ENCODE results near the gene MUC5AC.

MUC5AC gene

DNA sequence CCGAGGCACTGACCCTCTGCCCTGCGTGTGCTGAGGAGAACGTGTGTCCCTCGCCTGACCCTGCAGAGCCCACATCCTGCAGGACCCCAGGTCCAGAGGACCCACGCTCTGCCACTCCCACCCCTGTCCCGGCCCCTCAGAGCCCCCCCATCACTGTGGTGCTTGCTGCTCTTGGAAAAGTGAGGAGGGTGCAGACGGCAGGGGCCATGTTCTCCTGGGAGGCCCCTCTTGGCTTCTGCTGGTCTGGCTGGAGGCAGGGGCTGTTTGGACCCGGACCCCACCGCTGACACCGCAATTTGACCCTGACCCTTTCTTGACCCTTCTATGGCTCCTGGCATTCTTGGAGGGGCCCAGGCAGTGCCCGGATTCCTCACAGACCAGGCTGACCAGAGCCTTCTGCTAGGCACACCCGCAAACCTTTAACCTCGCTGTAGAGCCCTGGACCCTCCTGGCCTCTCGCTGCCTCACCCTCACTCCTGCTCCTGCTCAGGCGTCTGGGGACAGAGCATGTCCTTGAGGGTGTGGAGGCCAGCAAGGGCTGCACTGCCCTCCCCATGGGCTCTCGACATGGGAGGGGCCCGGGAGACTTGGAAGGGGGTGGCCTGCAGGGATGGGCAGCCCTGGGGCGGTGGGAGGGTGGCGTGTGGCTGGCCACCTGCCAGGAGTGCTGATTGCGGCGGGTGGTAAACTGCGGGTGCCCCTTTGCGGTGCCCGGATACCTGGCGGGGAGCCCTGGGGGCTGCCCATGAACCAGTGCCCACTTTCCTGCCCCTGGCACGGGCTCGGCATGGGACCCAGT is 37.0 kb upstream of the MUC5AC start:
- no peak overlapping the region for H3K4me3 ChIP-seq (ENCODE audit: low read depth, low read length)

DNA sequence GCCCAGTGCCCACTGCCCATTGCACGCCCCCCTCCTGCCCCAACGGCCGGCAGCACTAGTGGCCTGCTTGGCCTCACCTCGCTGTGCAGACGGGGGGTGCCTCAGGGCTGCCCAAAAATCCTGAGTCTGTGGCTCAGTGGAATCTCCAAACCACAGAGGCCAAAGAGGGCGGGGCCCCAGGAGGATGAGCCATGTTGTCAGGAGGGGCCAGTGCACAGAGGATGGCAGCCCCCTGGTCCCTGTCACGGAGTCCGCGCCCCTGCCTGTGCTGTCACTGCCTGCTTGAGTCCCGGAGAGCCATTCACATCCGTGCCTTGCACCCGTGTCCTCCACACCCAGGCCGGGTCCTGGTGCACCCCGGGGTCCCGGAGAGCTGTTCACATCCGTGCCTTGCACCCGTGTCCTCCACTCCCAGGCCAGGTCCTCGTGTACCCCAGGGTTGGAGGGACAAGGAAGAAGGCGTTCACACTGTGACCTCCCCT is 36.4 kb upstream of the MUC5AC start:
- H3K4me3 ChIP-seq (ENCODE audit: low read depth, low read length): no peak overlapping the region

DNA sequence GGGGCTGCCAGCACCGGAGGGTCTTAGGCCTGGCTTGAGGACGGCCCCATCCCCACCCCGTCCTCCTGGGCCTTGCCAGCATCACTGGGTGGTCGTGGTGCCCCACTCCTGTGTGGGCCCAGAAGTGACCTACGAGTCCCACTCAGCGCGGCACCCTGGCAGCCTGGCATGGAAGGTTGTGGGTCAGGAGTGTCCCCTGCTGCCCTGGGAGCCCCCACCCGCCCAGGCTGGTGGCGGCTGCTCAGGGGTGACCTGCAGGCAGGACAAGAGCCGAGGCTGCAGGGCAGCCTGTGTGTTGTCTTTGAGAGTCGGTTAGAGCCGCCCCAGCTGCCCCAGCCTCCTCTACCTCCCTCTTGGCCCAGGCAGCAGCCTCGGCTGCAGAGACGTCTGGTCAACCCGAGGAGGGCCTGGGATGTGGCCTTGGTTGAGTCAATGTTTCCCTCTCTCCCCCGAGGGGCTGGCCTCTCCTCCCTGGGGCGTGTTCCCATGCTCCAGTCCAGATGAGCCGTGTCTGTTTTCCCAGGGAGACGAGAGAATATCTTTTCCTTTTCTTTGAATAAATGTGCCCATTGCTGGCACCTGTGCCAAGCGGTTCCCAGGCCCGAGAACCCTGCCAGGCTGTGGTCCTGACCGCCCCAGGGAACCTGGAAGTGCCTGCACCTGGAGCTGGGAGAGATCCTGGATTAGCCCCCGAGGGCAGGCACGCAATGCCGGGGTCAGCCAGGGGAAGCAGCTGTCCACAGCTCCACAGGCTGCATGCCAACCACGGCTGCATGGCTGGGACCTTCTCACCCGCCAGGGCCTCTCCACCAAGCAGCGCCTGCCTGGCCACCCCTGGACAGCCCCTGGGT is 35.7 kb upstream of the MUC5AC start:
- H3K4me3 ChIP-seq (ENCODE audit: low read depth, low read length): no peak overlapping the region

DNA sequence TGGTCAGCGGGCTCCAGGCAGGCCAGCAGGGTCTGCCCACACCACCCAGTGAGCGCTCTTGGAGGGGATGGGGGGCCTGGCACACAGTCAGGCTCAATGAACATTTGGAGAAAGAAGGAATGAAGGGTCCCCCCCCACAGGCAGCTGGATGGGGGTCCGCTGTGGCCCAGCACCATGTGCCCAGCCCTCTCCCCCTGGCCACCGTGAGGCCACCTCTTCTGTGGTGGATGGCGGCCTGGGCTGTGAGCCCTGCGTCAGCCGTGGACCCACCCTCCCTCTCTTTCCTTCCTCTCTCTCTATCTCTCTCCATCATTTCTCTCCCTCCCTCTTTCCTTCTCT is 35.1 kb upstream of the MUC5AC start:
- no peak overlapping the region for H3K4me3 ChIP-seq (ENCODE audit: low read depth, low read length)

DNA sequence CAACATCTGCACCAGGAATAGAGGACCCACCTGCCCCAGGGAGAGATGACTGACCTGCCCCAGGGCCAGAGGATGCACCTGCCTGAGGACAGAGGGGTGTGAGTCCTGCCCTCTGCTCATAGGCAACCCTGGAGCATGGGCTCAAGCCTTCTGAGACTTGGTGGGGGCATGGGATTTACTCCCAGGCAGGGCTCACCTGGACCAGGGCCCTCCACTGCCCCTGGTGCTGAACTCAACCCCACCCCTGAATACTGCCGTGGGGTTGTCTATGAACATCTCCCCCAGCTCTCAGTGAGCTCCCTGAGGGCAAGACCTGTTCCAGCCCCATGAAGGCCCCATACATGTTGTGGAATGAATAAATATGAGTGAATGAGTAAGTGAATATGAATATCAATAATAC is 33.8 kb upstream of the MUC5AC start:
- H3K4me3 ChIP-seq (ENCODE audit: low read depth, low read length): no peak overlapping the region

DNA sequence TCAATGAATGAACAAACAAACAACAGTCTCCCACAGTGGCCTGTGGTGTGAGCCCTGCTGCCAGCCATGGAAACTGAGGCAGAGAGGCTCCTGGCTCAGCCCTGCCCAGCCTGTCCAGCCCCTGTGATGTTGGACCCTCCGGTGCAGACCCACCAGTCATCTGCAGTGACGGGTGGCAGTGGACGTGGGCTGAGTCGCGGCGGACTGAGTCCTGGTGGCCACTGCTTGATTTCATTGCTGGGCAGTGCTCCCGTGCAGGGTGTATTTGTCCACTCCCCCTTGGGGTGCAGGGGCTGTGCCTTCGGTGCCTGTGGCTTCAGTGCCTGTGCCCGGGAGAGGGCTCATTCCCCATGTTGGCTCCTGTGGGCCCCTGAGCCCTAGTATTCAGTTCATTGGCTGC is 31.9 kb upstream of the MUC5AC start:
- no peak overlapping the region for H3K4me3 ChIP-seq (ENCODE audit: low read depth, low read length)

DNA sequence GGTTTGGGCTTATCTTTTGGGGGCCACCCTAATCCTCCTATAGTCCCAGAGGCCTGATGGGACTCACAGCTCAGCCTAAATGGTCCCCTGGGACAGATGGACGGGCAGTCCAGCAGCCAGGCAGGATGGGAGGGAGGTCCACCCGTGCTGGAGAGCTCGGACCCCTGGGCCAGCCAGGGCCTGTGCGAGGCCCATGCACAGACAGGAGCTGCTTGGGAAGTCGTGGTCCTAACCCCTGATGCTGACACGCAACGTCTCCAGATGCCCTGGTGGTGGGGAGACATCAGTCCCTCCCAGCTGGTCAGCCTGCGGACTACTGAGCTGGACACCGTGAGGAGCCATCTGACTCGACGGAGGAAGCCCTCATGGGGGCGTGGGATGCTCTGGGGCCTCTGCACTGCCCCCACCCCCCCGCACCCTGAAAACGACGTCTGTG is 31.2 kb upstream of the MUC5AC start:
- no peak overlapping the region for H3K4me3 ChIP-seq (ENCODE audit: low read depth, low read length)

DNA sequence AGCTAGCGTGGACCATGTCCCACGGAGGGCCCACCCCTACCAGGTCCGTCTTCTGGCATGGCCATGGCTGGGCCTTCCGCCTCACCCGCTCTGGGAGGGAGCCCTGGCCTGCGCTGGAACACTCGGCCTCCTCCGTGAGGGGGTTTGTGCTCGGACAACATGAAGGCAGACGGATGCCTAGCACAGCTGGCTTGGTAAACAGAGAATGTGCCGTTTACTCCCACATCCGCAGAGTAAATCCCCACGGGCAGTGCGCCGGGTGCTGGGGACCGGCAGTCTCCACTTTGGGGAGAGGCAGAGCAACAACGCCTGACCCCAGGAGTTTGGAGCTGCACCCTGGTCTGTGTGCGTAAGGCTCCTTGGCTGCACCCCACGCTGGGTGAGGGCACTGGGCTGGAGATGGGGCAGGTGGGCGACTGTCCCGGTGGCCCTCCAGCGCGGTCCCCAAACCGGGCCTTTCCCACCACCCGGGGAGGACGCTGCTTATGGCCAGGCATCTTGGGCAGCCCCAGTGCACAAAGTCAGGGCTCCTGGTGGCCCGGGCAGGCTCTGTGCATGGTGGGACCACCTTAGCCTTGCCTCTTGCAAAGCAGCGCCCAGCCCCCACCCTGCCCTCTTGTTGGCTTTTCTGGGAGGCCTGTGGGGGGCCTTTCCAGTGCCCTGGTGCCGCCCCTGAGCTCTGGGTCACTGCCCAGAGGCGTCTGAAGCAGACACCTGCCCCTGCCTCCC is 30.7 kb upstream of the MUC5AC start:
- H3K4me3 ChIP-seq (ENCODE audit: low read depth, low read length): no peak overlapping the region

DNA sequence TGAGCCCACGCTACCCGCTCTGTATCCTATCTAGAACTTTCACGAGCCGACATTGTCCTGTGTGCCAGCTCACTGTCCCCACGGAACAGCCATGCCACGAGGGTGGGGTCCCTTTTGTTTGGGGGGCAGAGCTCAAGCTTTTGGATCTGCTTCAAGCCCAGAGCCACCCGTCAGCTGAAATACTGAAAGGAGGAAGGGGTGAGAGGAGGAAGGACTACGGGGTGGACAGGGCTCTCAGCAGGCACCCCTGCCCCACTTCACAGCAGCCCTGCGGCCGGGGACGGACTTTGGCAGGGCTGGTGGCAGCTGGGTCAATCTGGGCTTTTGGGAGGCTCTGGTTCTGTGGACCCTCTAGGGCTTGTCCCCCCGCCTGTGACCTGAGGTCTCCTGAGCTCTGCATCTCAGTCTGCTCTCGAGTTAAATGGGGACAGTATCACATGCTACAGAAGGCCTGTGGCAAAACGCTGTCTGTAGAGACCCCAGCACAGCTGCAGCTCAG is 30.0 kb upstream of the MUC5AC start:
- no peak overlapping the region for H3K4me3 ChIP-seq (ENCODE audit: low read depth, low read length)

DNA sequence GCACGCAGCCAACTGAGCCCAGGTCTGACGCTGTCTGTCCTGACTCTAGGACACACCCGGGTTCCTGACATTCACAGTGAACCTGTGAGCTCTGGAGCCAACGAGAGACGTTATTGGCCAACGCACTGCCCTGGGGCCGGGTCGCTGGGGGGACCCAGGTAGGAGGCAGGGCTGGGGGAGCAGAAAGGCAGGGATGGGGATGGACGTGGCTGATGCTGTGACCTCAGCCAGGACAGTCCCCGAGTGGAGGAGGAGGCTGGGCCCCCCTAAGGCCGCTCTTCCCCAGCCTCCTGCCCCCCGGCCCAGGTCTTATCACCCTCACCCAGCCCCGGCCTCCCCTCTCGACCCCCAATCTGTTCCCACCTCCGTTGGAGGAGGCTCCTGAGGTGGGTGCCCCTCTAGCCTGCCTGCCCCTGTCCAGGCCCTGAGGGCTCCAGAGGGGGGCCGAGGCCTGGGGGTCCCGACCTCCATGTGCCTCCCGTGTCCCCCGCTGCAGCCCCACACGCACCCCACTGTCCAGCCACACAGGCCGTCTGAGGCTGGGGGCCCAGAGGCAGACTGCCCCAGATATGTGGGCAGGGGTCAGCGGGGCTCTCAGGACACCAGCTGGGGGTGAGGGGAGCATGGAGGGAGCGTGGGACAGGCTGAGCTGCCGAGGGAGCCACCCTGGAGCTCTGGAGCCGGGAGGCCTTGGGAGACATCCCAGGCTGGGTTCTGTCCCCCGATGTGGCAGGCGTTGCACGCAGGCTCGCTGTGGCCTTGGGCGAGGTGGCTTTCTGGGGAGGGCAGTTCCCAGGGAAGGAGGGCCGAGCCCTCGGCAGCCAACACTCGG is 29.2 kb upstream of the MUC5AC start:
- no peak overlapping the region for H3K4me3 ChIP-seq (ENCODE audit: low read depth, low read length)

DNA sequence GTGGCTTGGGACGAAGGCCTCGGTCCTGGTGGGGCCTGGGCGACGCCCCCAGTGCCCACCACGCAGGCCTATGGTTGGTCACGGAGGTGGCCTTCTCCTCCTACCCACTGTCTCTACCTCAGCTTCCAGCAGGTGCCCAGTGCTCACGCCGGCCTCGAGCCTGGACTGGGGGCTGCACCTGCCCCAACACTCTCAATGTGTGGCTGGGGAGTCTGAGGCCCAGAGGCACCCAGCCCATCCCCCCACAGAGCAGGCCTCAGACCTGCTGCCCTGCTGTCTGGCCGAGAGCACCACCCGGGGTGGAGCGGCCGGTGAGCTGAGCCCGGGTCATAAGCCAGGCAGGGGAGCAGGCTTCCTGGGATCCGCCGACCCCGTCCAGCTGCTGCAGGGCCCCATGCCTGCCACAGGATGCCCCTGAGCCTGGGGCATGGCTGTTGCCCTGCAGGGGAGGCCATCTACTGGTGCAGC is 28.6 kb upstream of the MUC5AC start:
- no peak overlapping the region for H3K4me3 ChIP-seq (ENCODE audit: low read depth, low read length)

DNA sequence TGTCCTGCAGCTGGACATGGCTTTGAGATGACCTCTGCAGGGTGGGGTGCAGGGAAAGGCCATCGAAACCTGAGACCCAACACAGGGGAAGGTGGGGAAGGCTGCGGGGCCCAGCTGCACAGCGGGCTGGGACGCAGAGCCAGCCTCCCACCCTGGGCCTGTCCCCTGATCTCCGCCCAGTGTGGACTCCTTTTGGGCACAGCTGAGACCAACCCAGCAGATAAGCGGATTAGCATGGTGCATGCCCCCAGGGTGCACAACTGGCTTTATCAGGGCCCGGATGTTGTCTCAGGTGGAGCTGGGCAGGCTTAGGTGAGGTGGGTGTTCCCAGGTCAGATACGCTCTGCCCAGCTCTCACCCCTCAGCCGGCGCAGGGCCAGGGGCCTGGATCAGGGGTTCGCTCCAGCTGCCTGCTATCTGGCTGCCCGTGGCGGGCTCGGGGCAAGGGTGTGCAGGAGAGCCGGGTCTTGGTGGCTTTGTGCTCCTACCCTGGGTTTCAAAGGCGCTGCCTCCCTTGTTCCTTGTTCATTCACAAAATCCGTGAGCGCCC is 28.1 kb upstream of the MUC5AC start:
- H3K4me3 ChIP-seq (ENCODE audit: low read depth, low read length): no peak overlapping the region

DNA sequence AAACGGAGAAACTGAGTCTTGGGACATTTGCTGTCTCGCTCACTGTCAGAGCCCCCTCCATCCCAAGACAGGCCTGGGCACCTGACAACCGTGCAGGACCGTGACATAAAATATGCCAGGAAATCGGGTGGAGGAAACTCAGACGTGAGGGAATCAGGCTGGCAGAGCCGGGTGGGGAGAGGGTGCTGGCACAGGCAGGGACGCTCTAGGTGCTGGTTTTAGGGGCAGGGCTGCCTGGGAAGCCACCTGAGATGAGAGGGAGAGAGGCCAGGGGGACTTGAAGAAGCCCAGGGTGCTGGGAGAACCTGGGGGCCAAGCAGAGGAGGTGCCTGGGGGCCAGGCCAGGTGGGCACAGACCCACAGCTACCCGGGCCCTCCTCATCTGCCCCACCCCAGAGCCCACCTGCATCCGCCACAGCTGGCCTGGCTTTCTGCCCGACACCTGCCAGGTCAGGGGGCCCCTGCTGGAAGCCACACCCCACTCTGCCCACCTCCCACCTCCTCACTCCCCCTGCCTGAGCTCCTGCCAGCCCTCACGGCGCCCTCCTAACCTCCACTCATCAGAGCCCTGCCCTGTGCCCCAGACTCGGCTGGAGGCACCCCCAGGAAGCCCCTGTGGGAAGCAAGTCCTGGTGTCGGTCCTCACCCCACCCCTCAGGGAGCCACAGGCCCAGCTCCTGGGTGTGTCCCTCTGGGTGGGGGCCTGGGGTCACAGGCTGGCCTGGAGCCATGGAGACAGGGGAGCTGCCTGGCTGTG is 27.3 kb upstream of the MUC5AC start:
- H3K4me3 ChIP-seq (ENCODE audit: low read depth, low read length): no peak overlapping the region

DNA sequence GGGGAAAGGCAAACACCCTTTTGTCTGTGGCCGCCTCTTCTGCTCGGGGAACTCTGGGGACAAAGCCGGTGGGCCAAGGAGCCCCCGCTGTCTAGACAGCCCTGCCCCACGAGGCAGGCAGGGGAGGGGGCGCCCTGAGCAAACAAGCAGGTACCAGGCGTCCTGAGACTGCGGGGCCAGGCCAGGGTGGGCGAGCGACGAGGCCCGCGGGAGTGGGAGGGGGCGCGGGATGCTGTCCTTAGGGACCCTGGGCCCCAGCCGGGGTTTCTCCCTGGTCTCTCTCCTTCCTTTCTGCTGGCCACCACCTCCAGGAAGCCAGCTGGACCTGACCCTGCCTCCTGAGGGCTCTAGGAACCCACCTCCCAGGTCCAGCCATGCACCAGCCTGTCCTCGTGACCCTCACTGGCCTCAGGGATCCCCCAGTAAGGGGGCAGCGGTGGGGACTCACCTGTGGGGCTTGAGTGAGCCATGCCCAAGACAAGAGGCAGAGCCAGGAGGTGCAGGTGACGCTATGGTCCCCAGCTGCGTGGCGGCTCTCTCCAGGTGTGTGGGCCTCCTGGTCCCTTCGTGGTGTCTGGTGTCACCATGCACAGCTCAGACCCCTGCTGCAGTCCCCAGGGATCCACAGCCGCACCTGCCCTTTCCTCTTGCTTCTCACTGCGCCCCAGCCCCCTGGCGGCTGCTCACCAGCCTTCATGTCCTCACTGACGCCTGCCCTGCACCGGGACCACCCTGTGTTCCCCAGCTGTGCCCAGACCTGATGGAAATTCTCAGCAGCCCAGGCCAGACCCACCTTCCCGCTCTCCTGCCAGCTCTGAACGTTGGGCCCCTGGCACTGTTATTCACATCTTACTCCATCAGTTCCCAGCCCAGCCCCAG is 26.5 kb upstream of the MUC5AC start:
- H3K4me3 ChIP-seq (ENCODE audit: low read depth, low read length): no peak overlapping the region

DNA sequence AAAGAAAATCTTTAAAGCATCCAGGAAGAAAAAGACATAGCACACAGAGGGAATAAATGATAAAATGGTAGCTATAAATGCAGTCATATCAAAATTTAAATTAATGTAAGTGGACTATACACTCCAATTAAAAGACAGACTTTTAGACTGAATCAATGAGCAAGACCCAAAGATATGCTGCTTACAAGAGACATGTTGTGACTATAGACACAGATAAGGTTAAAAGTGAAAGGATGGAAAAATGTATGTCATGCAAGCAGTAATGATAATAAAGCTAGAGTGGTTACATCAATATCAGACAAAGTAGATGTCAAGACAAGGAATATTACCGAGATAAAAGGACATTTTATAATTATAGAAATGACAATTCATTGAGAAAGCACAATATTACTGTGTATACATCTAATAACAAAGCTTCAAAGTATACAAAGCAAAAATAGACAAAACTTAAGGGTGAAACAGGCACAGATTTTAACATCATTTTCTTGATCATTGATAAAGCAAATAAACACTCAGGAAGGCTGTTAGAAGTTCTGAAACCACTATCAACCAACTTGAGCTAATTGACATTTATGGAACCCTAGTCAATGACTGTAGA is 22.8 kb upstream of the MUC5AC start:
- H3K4me3 ChIP-seq (ENCODE audit: low read depth, low read length): no peak overlapping the region

DNA sequence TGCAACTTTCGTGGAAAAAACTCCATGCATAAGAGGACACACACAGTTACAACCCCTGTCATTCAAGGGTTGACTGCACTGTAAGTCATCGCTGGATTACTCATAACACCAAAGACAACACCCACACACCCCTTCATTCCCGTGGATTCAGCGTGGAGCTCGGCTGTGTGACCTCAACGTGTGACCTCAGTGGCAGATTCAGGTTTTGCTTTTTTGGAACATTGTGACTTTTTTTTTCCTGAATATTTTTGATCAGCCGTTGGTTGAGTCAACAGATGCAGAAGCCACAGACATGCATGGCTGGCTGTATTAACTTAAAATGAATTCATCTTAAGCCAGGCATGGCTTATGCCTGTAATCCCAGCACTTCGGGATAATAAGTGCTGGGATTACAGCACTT is 19.7 kb upstream of the MUC5AC start:
- H3K4me3 ChIP-seq (ENCODE audit: low read depth, low read length): no peak overlapping the region

DNA sequence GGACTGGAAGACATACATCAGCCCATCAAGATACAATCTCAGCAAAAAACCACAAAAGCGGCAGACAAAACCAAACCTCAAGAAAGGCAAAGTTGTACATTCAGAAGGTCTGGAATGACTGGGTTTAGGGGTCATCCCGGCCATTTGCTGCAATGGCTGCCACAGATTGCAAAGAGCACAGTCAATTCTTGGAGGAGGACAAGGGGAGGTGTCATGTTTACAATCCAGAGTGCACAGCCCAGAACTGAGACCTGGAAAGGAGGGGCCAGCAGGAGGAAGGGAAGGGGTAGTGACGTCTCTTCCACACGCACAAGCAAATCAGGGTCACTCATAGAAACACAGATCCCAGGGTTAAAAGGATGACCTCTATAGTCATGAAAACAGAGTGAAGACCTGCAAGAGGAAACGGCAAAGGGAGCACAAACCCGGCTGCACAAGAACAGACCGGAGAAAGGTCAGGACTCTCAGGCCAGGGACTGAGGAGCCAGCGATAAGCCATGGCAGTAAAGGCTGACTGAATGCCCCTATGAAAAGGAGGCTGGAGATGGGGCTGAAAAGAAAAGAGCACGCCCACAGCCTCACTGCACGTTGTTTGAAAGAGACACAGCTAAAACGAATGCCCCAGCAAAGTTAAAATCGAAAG is 18.2 kb upstream of the MUC5AC start:
- H3K4me3 ChIP-seq (ENCODE audit: low read depth, low read length): no peak overlapping the region
